Gastroesophageal sphincter (tissue), 4 donors: Measurements from ENCODE around the gene RPTOR. TPM values are rescaled to one million over a fixed set of nuclear protein-coding genes. Genes with fewer than 3 reads are reported as not detected.

ENCODE experiments used
- ATAC-seq: fragments of 150-250 bp; one replicate; pipeline ENCODE4 v1.9.1; 2016; ENCODE audit warnings: mild to moderate bottlenecking, moderate library complexity
- H3K27ac ChIP-seq, 4 donors: fragments of 200-600 bp; sonication (generic) in 3 of 4; 1 replicate in 3 of 4; 2 replicates in 1 of 4; pipeline ENCODE4 v1.5.1; 2016 to 2019
- H3K27me3 ChIP-seq: fragments of 200-600 bp; sonication (generic); one replicate; pipeline ENCODE4 v1.5.1; 2019
- H3K36me3 ChIP-seq, 2 donors: fragments of 200-600 bp; sonication (generic); one replicate each; pipeline ENCODE4 v1.5.1; 2019; ENCODE audit warnings: control low read depth in 1 of 2
- H3K4me1 ChIP-seq, 3 donors: fragments of 200-600 bp; sonication (generic); 1 replicate in 2 of 3; 2 replicates in 1 of 3; pipeline ENCODE4 v1.5.1; 2016 to 2019; ENCODE audit warnings: control low read depth in 2 of 3
- H3K4me3 ChIP-seq, 2 donors: fragments of 200-600 bp; sonication (generic); one replicate each; pipeline ENCODE4 v1.5.1; 2019; ENCODE audit warnings: mild to moderate bottlenecking in 1 of 2, moderate library complexity in 1 of 2
- H3K9me3 ChIP-seq, 3 donors: fragments of 200-600 bp; sonication (generic); one replicate each; pipeline ENCODE4 v1.5.1; 2017 to 2019; ENCODE audit warnings: control low read depth in 2 of 3
- EP300 ChIP-seq: sonication (generic); formaldehyde crosslinking; IDR thresholded peaks from one replicate; pipeline ENCODE4 v1.6.1; 2017; ENCODE audit warnings: antibody characterized with exemption, mild to moderate bottlenecking
- POLR2A ChIP-seq, 2 donors: fragments of 450-650 bp; IDR thresholded peaks; one replicate each; pipeline ENCODE4 v1.6.1; 2017; ENCODE audit warnings: antibody characterized with exemption in 2 of 2, mild to moderate bottlenecking in 2 of 2, moderate library complexity in 1 of 2
- POLR2AphosphoS5 ChIP-seq: sonication (generic); formaldehyde crosslinking; IDR thresholded peaks from one replicate; pipeline ENCODE4 v1.6.1; 2017; ENCODE audit warnings: antibody characterized with exemption
- WGBS, 2 donors: methylation state at CpG; one replicate each; pipeline ENCODE4 v1.1.5; 2018; ENCODE audit warnings: low coverage in 1 of 2; 5-methylcytosine and 5-hydroxymethylcytosine counted together
- total RNA-seq, 4 donors: library from RNA; depleted of rRNA; stranded (reverse); fragments of >200 nt; gene quantifications; one replicate each; pipeline ENCODE4 v1.1.0, GENCODE V29; 2016
- TF ChIP-seq, protein P1 (sequence below), 4 experiments: fragments of 200-600 bp in 2 of 4; fragments of 450-650 bp in 2 of 4; sonication (generic) in 1 of 4; IDR thresholded peaks; one replicate each; pipeline ENCODE4 v1.5.1; 2017 to 2019; ENCODE audit warnings: antibody characterized with exemption in 4 of 4, mild to moderate bottlenecking in 2 of 4, moderate library complexity in 2 of 4

RPTOR gene
- total RNA-seq, 4 donors from 2014 or later: 25.7 to 56.8 (median 39.7) TPM

DNA sequence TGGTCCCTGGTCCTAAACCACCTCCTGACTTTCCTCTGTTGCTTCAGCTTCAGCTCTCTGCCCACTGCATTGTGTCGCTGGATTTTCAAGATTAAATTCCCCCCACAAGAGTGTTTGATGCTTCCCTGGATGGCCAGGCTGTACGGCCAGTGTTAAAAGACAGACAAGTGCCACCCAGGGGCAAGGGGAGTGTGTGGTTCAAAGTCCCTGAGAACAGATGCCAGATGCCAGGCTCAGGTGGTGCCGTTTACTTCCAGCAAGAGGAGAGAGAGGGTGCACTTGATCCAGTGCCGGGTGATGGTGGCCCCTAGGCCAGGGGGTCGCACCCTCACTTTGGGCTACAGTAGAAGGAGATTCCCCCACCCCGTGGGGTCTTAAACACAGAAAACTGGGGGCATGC lies 109.2 kb downstream of the RPTOR start:
- WGBS, 2 donors: 90% methylated on average over 2 of the region's 6 CpGs; no CpG with 5 or more reads in 1 of the 2 donors
- TF ChIP-seq, protein P1, sequence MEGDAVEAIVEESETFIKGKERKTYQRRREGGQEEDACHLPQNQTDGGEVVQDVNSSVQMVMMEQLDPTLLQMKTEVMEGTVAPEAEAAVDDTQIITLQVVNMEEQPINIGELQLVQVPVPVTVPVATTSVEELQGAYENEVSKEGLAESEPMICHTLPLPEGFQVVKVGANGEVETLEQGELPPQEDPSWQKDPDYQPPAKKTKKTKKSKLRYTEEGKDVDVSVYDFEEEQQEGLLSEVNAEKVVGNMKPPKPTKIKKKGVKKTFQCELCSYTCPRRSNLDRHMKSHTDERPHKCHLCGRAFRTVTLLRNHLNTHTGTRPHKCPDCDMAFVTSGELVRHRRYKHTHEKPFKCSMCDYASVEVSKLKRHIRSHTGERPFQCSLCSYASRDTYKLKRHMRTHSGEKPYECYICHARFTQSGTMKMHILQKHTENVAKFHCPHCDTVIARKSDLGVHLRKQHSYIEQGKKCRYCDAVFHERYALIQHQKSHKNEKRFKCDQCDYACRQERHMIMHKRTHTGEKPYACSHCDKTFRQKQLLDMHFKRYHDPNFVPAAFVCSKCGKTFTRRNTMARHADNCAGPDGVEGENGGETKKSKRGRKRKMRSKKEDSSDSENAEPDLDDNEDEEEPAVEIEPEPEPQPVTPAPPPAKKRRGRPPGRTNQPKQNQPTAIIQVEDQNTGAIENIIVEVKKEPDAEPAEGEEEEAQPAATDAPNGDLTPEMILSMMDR (IDR thresholded peaks at IDR 0.05): no peak
- TF ChIP-seq POLR2A (IDR thresholded peaks at IDR 0.05) (no peak), POLR2AphosphoS5 (no peak), EP300 (no peak)
- ATAC-seq: no peak

DNA sequence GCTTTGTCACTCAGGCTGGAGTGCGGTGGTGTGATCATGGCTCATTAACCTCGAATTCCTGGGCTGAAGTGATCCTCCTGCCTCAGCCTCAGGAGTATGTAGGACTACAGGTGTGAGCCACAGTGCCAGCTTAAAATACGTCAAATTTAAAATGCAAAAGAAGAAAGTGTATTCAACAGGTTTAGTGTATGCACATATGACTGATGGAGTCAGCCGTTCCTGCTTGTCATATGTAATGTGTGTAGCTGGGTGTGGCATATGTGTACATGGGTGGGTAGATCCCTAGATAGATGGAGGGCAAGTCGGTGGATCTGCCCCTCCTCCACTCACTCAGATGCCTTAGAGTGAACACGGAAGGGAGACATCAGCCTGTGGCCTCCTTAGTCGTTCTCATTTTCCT lies 111.0 kb downstream of the RPTOR start:
- Histone ChIP-seq H3K9me3 (peaks cover 0 to 11% (median 0%) of the 10 kb centered on the region in 3 donors), H3K27me3 (no peaks in the 10 kb centered on the region), H3K4me3 (no peak overlapping the region), H3K4me1 (no peaks in the 10 kb centered on the region), H3K27ac (no peak overlapping the region), H3K36me3 (no peaks in the 10 kb centered on the region)
- TF ChIP-seq EP300 (no peak), POLR2AphosphoS5 (no peak), POLR2A (IDR thresholded peaks at IDR 0.05) (no peak)
- TF ChIP-seq, protein P1 (IDR thresholded peaks at IDR 0.05): no peak
- WGBS, 2 donors: 88 to 96% methylated on average over 4 to 7 of the region's 7 CpGs
- no peak for ATAC-seq

More for the DNA sequence above, 109.2 kb downstream of the RPTOR start:
- Histone ChIP-seq H3K4me1 (peaks cover 0 to 13% (median 12%) of the 10 kb centered on the region in 3 donors), H3K27ac (no peak overlapping the region), H3K36me3 (no peaks in the 10 kb centered on the region), H3K9me3 (peaks cover 0 to 11% (median 0%) of the 10 kb centered on the region in 3 donors), H3K4me3 (no peak overlapping the region), H3K27me3 (no peaks in the 10 kb centered on the region)

DNA sequence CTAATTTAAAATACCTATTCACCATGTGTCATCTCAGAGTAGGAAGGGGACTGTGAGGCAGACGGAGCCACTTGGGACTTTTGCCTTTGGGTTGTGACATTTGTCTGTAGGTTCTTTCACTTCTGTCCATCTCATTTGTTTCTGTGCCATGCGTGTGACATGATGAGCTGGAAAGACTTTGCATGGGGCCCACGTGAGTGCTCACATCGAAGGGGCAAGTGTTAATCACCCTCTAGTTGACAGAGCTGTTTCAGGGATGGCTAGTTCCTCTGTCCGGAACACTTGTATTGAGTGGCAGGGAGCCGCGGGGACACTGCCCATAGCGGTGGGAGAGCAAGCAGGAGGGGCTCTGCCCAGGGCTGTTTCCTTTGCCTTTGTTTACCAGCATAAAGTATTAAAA lies 112.0 kb downstream of the RPTOR start:
- H3K4me3 ChIP-seq: no peak overlapping the region
- H3K27me3 ChIP-seq: no peaks in the 10 kb centered on the region
- H3K4me1 ChIP-seq: no peaks in the 10 kb centered on the region
- WGBS, 2 donors: 70 to 79% methylated on average over 4 to 8 of the region's 8 CpGs
- TF ChIP-seq, protein P1 (IDR thresholded peaks at IDR 0.05): no peak
- no peak for TF ChIP-seq POLR2AphosphoS5
- no peak for TF ChIP-seq POLR2A (IDR thresholded peaks at IDR 0.05)
- TF ChIP-seq EP300: no peak
- no peak overlapping the region for H3K27ac ChIP-seq
- peaks cover 0 to 11% (median 0%) of the 10 kb centered on the region in 3 donors for H3K9me3 ChIP-seq
- no peak for ATAC-seq
- H3K36me3 ChIP-seq: no peaks in the 10 kb centered on the region

DNA sequence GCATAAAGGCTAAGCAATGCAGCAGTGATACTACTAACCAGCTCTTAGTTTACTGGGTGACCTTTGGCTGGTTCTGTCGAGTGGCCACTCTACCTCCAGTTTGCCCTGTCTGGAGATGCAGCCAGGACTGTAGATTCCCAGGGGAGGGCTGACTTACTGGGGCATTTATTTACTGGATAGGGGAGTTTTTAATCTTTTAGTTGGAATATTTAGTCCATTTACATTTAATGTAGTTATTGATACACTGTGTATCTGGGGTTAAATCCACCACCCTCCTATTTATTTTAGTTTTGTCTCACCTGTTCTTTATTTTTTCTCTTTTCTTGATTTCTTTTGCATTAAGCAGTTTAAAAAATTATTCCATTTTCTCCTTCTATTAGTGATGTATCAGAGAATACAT lies 112.9 kb downstream of the RPTOR start:
- Histone ChIP-seq H3K9me3 (peaks cover 0 to 11% (median 0%) of the 10 kb centered on the region in 3 donors), H3K4me3 (no peak overlapping the region), H3K4me1 (no peaks in the 10 kb centered on the region), H3K27me3 (no peaks in the 10 kb centered on the region), H3K36me3 (no peaks in the 10 kb centered on the region), H3K27ac (no peak overlapping the region)
- WGBS, 2 donors: 67% methylated on average over 1 of the region's 1 CpG; no CpG with 5 or more reads in 1 of the 2 donors
- TF ChIP-seq EP300 (no peak), POLR2A (IDR thresholded peaks at IDR 0.05) (no peak), POLR2AphosphoS5 (no peak)
- TF ChIP-seq, protein P1 (IDR thresholded peaks at IDR 0.05): no peak
- ATAC-seq: no peak

DNA sequence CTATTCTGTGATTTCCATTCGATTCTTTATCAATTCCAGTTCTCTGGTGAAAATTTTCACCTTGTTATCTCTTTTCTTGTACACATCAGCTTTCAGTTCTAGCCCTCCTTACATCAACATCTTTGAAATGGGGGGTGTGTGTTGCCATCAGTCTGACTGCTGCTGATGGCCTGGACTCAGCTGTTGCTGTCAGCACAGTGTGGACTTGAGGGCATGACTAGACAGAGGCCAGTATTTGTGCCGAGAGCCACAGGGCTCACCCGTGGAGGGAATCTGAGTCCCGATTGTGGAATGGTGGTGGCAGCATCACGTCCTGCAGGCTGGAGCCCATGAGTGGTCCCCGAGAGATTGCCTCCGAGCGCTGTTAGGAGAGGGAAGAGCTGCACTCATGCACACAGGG lies 114.2 kb downstream of the RPTOR start:
- ATAC-seq: no peak
- H3K4me3 ChIP-seq: no peak overlapping the region
- 89 to 100% methylated on average over 1 to 4 of the region's 8 CpGs for WGBS, 2 donors
- H3K36me3 ChIP-seq: no peaks in the 10 kb centered on the region
- no peaks in the 10 kb centered on the region for H3K27me3 ChIP-seq
- H3K27ac ChIP-seq: no peak overlapping the region
- peaks cover 0 to 11% (median 0%) of the 10 kb centered on the region in 3 donors for H3K4me1 ChIP-seq
- peaks cover 0 to 11% (median 0%) of the 10 kb centered on the region in 3 donors for H3K9me3 ChIP-seq
- no peak for TF ChIP-seq EP300
- no peak for TF ChIP-seq POLR2A (IDR thresholded peaks at IDR 0.05)
- no peak for TF ChIP-seq POLR2AphosphoS5
- TF ChIP-seq, protein P1 (IDR thresholded peaks at IDR 0.05): no peak
